HEK293 (cell line): ENCODE measurements around the gene CEACAM19.

ENCODE experiments used
- ATF2 ChIP-seq: fragments of 450-650 bp; formaldehyde crosslinking; IDR thresholded peaks from 2 replicates; pipeline ENCODE4 v1.5.1; 2016; ENCODE audit warnings: missing biosample characterization, missing genetic modification characterization, low read depth
- GLIS2 ChIP-seq: fragments of 450-650 bp; formaldehyde crosslinking; IDR thresholded peaks from 2 replicates; pipeline ENCODE4 v1.5.1; 2016; ENCODE audit warnings: missing biosample characterization, missing genetic modification characterization
- INSM2 ChIP-seq: fragments of 450-650 bp; formaldehyde crosslinking; IDR thresholded peaks from 2 replicates; pipeline ENCODE4 v1.5.1; 2016; ENCODE audit warnings: missing biosample characterization, missing genetic modification characterization
- PRDM2 ChIP-seq: fragments of 450-650 bp; formaldehyde crosslinking; IDR thresholded peaks from 2 replicates; pipeline ENCODE4 v1.5.1; 2016; ENCODE audit warnings: missing biosample characterization, missing genetic modification characterization, borderline replicate concordance
- ZBTB48 ChIP-seq: fragments of 450-650 bp; formaldehyde crosslinking; IDR thresholded peaks from 2 replicates; pipeline ENCODE4 v1.5.1; 2016; ENCODE audit warnings: missing biosample characterization, missing genetic modification characterization
- ZNF184 ChIP-seq: fragments of 450-650 bp; IDR thresholded peaks from 2 replicates; pipeline ENCODE4 v1.5.1; 2018; ENCODE audit warnings: missing biosample characterization, mild to moderate bottlenecking, missing genetic modification characterization
- ZNF404 ChIP-seq: fragments of 450-650 bp; formaldehyde crosslinking; IDR thresholded peaks from 2 replicates; pipeline ENCODE4 v1.5.1; 2017; ENCODE audit warnings: missing biosample characterization, missing genetic modification characterization
- ZNF521 ChIP-seq: fragments of 450-650 bp; formaldehyde crosslinking; IDR thresholded peaks from 2 replicates; pipeline ENCODE4 v1.5.1; 2017; ENCODE audit warnings: missing biosample characterization, mild to moderate bottlenecking, missing genetic modification characterization
- ZNF610 ChIP-seq: fragments of 450-650 bp; formaldehyde crosslinking; IDR thresholded peaks from 2 replicates; pipeline ENCODE4 v1.5.1; 2016; ENCODE audit warnings: missing biosample characterization, missing genetic modification characterization, borderline replicate concordance
- ZNF654 ChIP-seq: fragments of 450-650 bp; formaldehyde crosslinking; IDR thresholded peaks from 2 replicates; pipeline ENCODE4 v1.5.1; 2016; ENCODE audit warnings: low read depth, missing biosample characterization, missing genetic modification characterization
- ZNF707 ChIP-seq: fragments of 450-650 bp; formaldehyde crosslinking; IDR thresholded peaks from 2 replicates; pipeline ENCODE4 v1.5.1; 2016; ENCODE audit warnings: missing biosample characterization, missing genetic modification characterization
- TF ChIP-seq, protein P1 (sequence below): fragments of 450-650 bp; formaldehyde crosslinking; IDR thresholded peaks from 2 replicates; pipeline ENCODE4 v1.5.1; 2016; ENCODE audit warnings: missing biosample characterization, missing genetic modification characterization
- TF ChIP-seq, protein P2 (sequence below): fragments of 450-650 bp; formaldehyde crosslinking; IDR thresholded peaks from 2 replicates; pipeline ENCODE4 v1.5.1; 2016; ENCODE audit warnings: missing biosample characterization, missing genetic modification characterization
- TF ChIP-seq, protein P3 (sequence below): fragments of 450-650 bp; formaldehyde crosslinking; IDR thresholded peaks from 2 replicates; pipeline ENCODE4 v1.5.1; 2016; ENCODE audit warnings: missing biosample characterization, missing genetic modification characterization
- TF ChIP-seq, protein P4 (sequence below): fragments of 450-650 bp; formaldehyde crosslinking; IDR thresholded peaks from 2 replicates; pipeline ENCODE4 v1.5.1; 2016; ENCODE audit warnings: missing biosample characterization, missing genetic modification characterization

CEACAM19 gene

DNA sequence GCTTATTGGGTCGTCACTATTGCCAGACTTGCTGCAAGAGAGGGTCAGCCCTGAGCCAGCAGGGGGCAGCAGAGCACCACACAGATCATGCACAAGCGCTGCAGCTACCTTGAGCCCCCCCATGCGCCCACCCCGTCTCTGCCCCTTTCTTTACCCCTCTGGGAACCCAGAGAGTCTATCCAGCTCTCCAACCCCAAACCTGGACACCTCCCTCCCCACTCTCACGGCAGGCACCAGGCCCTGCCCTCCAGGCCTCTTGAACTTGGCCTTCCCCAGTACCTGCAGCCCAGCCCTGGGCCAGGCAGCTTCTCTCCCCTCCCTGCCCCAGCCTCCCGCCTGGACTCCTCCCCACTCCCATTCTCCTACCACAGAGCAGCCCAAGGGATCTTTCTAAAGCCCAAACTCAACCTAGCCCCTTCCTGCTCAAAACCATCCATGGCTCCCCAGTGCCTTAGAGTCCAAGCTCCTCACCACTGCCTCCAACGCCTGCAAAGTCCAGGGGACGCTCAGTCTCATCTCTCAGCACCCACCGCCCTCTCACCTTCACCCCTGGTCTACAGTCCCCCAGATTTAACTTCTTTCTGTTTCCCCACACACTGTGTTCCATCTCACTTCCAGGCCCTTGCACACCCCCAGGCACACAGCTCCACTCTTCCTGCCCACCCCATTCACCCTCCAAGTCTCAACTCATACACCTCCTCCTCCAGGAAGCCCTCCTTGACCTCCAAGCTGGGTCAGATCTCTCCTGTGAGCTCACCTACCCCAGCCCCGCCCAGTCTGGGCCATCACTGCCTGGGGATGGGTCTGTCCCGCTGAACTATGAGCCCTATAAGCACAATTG, 18.2 kb downstream of the CEACAM19 start (continued):
- TF ChIP-seq PRDM2 (tag by site-specific recombination) (no peak), ZNF610 (tag by site-specific recombination) (no peak), GLIS2 (tag by site-specific recombination) (peak; percentile 70), ZNF404 (no peak), ZNF707 (tag by site-specific recombination) (no peak), ZNF184 (no peak), ZNF521 (tag by site-specific recombination) (no peak), ZBTB48 (tag by site-specific recombination) (0 out of 2 replicates have a peak, but pooled peaks have one; percentile 47), ATF2 (tag by site-specific recombination) (no peak), INSM2 (tag by site-specific recombination) (no peak), ZNF654 (tag by site-specific recombination) (peak; percentile 86)
- TF ChIP-seq, protein P1, sequence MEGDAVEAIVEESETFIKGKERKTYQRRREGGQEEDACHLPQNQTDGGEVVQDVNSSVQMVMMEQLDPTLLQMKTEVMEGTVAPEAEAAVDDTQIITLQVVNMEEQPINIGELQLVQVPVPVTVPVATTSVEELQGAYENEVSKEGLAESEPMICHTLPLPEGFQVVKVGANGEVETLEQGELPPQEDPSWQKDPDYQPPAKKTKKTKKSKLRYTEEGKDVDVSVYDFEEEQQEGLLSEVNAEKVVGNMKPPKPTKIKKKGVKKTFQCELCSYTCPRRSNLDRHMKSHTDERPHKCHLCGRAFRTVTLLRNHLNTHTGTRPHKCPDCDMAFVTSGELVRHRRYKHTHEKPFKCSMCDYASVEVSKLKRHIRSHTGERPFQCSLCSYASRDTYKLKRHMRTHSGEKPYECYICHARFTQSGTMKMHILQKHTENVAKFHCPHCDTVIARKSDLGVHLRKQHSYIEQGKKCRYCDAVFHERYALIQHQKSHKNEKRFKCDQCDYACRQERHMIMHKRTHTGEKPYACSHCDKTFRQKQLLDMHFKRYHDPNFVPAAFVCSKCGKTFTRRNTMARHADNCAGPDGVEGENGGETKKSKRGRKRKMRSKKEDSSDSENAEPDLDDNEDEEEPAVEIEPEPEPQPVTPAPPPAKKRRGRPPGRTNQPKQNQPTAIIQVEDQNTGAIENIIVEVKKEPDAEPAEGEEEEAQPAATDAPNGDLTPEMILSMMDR (tag by site-specific recombination), result peak; percentile 93
- TF ChIP-seq, protein P2, sequence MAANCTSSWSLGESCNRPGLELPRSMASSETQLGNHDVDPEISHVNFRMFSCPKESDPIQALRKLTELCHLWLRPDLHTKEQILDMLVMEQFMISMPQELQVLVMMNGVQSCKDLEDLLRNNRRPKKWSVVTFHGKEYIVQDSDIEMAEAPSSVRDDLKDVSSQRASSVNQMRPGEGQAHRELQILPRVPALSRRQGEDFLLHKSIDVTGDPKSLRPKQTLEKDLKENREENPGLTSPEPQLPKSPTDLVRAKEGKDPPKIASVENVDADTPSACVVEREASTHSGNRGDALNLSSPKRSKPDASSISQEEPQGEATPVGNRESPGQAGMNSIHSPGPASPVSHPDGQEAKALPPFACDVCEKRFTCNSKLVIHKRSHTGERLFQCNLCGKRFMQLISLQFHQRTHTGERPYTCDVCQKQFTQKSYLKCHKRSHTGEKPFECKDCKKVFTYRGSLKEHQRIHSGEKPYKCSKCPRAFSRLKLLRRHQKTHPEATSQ (tag by site-specific recombination), result no peak
- TF ChIP-seq, protein P3, sequence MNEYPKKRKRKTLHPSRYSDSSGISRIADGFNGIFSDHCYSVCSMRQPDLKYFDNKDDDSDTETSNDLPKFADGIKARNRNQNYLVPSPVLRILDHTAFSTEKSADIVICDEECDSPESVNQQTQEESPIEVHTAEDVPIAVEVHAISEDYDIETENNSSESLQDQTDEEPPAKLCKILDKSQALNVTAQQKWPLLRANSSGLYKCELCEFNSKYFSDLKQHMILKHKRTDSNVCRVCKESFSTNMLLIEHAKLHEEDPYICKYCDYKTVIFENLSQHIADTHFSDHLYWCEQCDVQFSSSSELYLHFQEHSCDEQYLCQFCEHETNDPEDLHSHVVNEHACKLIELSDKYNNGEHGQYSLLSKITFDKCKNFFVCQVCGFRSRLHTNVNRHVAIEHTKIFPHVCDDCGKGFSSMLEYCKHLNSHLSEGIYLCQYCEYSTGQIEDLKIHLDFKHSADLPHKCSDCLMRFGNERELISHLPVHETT, result 0 out of 2 replicates have a peak, but pooled peaks have one; percentile 14
- TF ChIP-seq, protein P4, sequence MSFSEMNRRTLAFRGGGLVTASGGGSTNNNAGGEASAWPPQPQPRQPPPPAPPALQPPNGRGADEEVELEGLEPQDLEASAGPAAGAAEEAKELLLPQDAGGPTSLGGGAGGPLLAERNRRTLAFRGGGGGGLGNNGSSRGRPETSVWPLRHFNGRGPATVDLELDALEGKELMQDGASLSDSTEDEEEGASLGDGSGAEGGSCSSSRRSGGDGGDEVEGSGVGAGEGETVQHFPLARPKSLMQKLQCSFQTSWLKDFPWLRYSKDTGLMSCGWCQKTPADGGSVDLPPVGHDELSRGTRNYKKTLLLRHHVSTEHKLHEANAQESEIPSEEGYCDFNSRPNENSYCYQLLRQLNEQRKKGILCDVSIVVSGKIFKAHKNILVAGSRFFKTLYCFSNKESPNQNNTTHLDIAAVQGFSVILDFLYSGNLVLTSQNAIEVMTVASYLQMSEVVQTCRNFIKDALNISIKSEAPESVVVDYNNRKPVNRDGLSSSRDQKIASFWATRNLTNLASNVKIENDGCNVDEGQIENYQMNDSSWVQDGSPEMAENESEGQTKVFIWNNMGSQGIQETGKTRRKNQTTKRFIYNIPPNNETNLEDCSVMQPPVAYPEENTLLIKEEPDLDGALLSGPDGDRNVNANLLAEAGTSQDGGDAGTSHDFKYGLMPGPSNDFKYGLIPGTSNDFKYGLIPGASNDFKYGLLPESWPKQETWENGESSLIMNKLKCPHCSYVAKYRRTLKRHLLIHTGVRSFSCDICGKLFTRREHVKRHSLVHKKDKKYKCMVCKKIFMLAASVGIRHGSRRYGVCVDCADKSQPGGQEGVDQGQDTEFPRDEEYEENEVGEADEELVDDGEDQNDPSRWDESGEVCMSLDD, result peak; percentile 61
- TF ChIP-seq, all 188 proteins: peak for 14
